Activated T-cell treated with anti-CD3 and anti-CD28 coated beads, Interleukin-2, amount 50 U/mL, for 48 hours (primary cell): Measurements from ENCODE around the gene TBXAS1.

Source experiments
- DNase-seq, 2 experiments: peaks; one replicate each; pipeline ENCODE4 v3.0.0-alpha.2; 2020

TBXAS1 gene

GRCh38 chr7:140026935-140027334 is 197.9 kb downstream of the TBXAS1 start:
- DNase-seq: no peak

GRCh38 chr7:140027858-140028257 is 198.8 kb downstream of the TBXAS1 start:
- no peak for DNase-seq

GRCh38 chr7:140028311-140028710 is 199.2 kb downstream of the TBXAS1 start:
- DNase-seq: no peak

- no peak for DNase-seq
These were observed 200.0 kb downstream of the TBXAS1 start for GRCh38 chr7:140029072-140029471.

- DNase-seq: no peak
These were observed 202.3 kb downstream of the TBXAS1 start for GRCh38 chr7:140031364-140031763.

GRCh38 chr7:140033036-140033435 is 204.0 kb downstream of the TBXAS1 start:
- no peak for DNase-seq

- no peak for DNase-seq
These were observed 204.8 kb downstream of the TBXAS1 start for GRCh38 chr7:140033779-140034363.

- DNase-seq: no peak
These were observed 205.4 kb downstream of the TBXAS1 start for GRCh38 chr7:140034421-140034820.

GRCh38 chr7:140035400-140036223 is 206.5 kb downstream of the TBXAS1 start:
- peak in 1 of 2 experiments; percentile 10 for DNase-seq

GRCh38 chr7:140036224-140036962 is 207.3 kb downstream of the TBXAS1 start:
- DNase-seq: peak; percentile 27 to 36

GRCh38 chr7:140039066-140039465 is 210.0 kb downstream of the TBXAS1 start:
- peak in 1 of 2 experiments; percentile 10 for DNase-seq

- peak in 1 of 2 experiments; percentile 6 for DNase-seq
These were observed 210.8 kb downstream of the TBXAS1 start for GRCh38 chr7:140039896-140040295.

GRCh38 chr7:140041659-140042385 is 212.8 kb downstream of the TBXAS1 start:
- DNase-seq: no peak

GRCh38 chr7:140042386-140042670 is 213.3 kb downstream of the TBXAS1 start:
- DNase-seq: no peak

- DNase-seq: no peak
These were observed 215.2 kb downstream of the TBXAS1 start for GRCh38 chr7:140044251-140044650.

- DNase-seq: no peak
These were observed 216.6 kb downstream of the TBXAS1 start for GRCh38 chr7:140045697-140046096.

- DNase-seq: no peak
These were observed 218.1 kb downstream of the TBXAS1 start for GRCh38 chr7:140047197-140047596.

- DNase-seq: no peak
These were observed 219.1 kb downstream of the TBXAS1 start for GRCh38 chr7:140048138-140048537.

GRCh38 chr7:140048989-140049338 is 219.9 kb downstream of the TBXAS1 start:
- no peak for DNase-seq

- no peak for DNase-seq
These were observed 220.4 kb downstream of the TBXAS1 start for GRCh38 chr7:140049339-140050024.

- no peak for DNase-seq
These were observed 221.0 kb downstream of the TBXAS1 start for GRCh38 chr7:140050100-140050499.

GRCh38 chr7:140051820-140052219 is 222.8 kb downstream of the TBXAS1 start:
- no peak for DNase-seq
